GM19452 (cell line): Measurements from ENCODE around the gene CAMSAP1.

Experiments
- ATAC-seq: cut with Tn5 transposase; IDR thresholded peaks from one replicate; pipeline ENCODE4 v1.9.1; 2021; ENCODE audit not compliant: unreplicated experiment

The CAMSAP1 gene

DNA sequence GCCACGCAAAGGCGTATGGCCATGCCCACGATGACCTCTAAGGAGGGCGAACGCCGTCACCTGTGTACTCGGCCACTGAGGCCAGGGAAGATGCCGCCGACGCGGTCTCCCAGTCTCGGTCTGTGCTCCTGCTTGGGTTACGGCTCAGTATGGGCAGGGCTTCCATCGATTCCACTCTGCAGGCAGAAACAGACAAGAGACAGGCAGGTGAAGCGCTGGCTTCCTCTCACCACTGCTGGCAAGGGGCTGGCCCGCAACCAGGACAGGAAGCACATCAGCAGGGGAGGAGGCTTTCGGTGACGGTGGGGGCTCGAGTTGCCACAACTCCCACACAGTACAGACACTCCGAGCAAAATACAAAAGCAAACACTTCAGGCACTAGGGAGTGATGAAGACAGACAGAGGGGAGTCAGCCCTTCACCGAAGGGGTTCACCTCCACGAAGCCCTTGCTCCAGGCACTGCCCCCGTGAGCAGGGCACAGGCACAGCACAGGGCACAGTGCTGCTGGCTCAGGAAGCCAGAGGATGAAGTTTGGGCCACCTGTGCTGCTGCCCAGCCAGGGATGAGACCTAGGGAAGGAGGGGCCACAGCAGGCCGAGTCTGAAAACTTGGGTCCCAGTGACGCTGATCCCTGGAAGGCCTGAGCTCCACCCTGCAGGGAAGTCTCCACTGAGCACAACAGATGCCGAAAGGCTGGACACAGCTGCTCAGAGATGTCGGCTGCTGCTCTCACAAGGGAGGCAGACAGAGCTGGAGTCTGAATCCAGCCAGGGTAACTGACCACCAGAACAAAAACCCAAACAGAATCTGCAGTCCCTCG lies 91.3 kb downstream of the CAMSAP1 start:
- no peak for ATAC-seq

DNA sequence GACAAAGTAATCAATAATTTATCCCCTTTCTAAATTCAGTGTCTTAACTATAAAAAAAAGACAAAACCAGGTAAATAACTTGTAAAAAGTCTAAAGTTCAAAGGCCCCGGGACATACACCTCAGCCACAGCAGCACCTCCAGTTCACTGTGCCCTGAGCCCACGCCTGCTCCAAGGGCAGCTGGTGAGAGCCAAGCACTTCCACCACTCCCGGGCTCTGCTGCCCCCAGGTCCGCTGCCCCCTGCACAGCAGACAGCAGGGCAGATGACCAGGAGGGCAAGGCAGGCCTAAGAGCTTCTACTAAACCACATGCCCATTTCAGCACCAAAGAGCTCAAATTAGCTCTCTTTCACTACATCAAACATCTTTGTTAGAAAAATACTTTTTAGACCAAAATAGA lies 91.9 kb downstream of the CAMSAP1 start:
- ATAC-seq = no peak

DNA sequence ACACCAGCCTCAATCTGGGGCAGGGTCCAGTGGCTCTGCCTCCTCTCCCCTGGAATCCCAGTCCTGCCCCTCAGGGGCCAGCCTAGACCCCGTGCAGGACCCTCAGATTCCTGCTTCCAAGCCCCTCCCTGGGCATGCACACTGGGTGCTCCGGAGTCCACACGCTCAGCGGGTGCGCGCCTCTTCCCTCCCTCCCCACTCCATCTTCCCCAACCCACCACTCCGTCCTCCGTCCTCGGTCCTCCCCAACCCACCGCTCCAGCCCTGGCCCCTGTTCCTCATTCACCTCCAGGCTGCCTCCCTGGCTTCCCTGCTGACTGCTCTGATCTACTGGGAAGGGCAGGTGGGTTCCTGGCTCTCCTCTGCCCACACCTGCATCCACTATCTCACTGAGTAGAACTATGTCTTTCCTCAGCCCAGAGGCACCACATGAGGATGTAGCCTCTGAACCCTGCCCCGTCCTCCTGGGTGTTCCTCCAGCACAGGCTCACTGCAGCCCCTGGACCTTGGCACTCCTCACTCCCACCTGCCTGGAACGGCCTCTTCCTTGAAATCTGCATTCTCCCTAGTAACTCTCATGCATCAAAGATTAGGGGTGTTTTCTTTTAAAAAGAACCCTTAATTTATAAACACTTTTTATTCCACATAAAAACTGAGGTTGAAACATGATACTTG lies 92.8 kb downstream of the CAMSAP1 start:
- ATAC-seq = no peak

DNA sequence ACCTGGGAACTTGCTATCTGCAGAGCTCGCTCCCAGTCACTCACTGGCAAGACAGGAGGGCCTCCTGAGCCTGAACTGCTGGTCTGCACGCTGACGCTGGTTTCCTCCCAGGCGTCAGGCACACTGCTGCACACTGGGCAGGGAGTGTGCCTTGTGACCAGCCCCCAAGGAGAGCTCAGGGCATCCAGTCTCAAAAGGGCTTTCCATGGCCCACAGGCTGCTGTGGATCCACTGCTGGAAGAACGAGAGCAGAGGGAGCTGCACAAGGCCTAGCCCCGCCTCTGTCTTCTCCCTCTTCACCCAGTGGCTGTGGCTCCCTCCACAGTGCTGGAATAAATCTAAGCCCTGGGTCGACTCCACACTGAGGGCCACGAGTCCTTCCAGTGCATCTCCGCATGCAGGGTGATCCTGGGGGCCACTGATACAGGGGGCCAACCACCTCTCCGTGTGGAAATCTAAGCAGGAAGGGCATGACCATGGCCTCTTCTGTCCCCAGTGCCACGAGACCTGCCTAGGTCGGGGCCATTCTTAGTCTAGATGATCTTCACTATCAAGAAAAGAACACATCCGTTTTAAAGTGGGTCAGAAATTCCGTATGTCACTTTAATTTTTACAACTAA lies 93.6 kb downstream of the CAMSAP1 start:
- no peak for ATAC-seq

DNA sequence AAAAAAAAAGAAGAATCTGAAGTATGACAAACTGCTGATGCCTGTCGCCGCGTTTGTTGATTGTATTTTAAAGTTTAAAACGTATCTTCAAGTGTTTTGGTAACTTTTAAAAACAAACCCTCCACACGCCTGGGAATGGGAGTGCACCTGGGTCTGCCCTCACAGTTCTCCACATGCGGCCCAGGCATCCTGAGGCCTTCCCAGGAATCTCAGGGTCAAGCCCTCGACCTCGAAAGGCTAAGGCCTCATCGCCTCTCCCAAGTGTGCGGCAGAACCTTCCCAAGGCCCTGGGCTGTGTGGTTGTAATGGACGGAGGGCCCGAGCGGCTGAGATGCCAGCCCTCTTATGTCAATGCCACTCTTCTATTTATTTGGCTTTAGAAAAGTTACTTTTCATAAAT lies 94.4 kb downstream of the CAMSAP1 start:
- no peak for ATAC-seq

DNA sequence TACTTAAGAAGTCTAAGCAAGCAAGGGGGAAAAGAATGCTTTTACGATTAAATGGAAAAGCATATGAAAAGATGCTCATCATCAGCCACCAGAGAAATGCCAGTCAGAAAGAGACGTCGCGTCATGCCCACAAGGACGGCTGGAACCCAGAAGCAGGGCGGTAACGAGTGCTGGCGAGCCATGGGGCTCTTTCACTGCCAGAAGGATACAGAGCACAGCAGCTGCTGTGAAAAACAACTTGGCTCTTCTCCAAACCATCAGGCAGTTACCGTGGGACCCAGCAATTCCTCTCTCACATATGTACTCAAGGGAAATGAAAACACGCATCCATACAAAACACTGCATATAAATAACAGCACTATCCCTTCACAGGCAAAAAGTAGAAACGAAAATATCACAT lies 95.5 kb downstream of the CAMSAP1 start:
- ATAC-seq = no peak

DNA sequence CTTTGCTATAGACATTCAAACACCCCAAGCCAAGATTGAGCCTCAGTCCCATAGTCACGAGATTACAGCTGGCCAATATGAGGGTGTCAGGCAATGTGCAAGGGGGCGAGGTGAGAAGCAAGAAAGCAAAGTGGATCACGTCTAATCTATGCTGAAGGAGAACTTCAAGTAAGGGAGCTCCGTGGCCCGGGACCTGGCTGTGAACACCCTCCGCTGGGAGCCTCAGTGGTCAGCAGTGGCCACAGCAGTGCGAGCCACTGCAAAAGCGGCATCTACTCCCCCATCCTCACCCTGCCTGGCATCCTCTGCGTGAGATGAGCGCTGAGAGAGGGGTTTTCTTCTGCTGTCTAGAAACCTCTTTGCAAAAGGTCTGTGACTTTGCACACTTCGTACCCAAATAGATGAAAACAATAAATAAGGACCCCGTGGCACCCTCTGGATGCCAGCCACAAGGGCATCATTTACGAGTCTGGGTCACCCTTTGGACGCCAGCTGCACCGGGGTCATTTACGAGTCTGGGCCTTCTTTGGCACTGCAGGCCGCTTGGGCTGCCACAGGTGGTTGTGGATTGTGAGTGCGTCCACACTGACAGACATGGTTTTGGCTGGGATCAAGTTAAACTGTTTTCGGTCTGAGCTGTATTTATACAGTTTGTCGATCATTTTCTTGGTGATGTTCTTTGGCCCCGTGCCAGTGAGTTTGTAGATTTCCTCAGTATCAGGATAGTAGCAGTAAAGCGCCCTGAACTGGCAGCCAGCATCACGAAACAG lies 96.4 kb downstream of the CAMSAP1 start:
- no peak for ATAC-seq

DNA sequence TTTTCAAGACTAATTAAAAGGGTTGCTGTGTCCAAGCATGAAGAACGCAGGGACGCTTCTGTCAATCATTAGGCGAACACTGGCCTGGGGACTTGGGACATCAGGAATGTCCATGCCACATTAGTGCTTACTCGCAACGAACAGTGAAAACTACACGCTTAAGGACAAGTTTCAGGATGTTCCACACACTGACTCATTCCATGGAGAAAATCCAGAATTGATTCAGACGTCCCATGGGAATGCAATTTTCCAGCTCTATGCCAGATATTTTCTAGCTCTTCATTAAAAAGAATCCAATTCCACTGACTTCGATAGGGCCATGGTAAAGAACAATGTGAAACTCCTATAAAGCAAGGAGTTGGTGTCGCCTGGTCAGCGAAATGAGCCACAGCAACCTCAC lies 98.2 kb downstream of the CAMSAP1 start:
- no peak for ATAC-seq

DNA sequence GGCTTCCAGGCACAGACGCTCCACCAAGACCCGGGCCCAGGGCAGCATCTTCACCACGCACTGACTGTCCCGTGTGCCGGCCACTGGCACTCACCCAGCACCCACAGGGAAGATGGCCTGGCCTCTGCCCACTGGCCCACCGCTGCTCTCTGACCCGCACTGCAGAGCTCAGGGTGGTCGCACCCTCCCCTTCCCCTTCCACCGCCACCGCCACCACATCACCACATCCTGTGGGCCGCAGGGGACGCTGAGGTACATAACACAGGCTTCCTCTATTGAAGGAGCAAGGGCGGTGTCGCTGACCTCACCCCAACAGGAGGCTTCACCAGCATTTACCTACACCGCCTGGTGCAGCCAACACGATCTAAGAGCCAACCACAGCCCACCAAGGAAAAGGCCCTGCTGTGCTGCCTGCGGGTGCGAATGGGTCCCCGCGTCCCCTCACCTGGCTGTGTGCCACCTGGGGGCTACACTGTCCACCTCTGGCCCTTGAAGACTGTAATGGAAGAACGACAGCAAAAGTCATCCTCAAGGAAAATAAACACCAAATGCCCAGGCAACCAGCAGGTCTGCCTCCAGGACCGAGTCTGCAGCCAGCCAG lies 101.8 kb downstream of the CAMSAP1 start:
- no peak for ATAC-seq

DNA sequence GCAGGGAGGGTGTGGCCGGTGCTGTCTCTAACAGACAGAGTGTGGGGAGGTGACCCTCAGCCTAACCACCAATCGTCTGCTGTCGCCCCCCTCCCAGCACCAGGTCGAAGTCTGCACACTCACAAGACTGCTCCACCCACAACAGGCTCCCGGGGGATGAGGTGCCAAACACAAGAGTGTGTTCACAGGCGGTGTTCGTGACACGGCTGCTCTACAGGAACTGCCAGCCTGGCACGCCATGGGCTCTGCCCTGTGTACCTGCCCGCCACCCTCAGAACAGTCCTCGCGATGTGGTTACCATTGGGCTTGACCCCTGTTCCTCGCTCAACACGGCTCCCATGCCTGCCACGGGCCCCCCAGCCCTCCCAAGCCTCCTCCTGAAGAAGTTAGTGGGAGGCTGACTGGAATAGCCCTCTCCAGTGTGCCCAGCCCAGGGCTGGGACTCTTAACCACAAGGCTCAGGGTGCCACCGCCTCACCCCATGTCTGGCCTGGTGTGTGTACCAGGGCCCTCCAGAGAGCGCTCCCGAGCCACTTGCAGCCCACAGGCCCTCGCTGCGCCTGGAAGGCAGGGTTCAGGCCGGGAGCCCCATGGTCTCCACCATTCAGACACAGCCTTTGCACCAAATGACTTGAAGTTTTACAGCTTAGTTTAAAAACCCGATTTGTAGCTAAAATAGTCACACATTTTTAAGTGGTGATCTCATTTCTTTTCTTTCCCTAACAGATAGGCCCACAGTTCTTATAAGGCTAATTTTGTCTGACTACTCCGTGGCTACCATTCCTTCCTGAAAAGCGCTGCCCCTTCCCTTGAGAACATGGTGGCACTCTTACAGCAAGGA lies 102.5 kb downstream of the CAMSAP1 start:
- no peak for ATAC-seq

DNA sequence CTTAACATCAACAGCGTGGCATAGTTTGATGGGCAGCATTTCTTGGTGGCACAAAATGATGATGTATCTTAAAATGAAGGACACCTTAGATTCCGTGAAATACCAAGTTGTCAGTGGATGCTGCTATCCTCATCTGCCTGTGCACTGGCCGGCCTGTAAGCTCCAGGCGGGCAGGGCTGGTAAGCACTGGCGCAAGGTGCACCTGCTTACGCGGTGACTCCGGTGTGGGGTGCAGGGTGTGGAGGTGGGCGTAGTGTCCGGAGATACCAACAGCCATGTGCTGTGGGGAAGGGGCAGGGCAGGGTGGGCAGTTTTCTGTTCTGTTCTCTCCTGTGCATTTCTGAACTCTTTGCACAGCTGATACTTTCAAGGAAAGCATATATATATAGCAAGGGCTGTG lies 103.9 kb downstream of the CAMSAP1 start:
- no peak for ATAC-seq

DNA sequence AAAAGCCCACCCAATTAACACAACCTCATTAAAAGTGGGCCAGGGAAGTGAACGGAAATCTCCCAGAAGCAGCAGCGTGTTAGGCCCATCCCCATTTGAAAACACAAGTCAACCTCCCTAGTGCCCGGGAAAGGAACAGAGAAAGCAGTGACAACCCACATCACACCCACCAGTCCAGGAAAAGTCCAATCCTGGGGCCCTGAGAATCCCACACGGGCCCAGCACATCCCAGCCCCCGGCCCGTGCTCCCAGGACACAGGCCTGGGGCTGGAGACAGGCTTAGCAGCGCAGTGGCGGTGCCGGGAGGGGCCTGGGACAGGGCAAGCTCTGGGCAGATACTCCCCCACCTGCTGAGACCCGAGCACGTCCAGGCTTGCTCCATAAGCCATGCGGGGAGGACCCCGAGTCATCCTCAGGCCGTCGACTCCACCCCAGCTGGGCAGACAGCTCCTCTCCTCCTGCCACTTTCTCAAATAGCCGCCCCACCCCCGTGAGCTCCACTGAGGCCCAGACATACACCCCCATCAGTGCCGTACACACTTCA lies 104.4 kb downstream of the CAMSAP1 start:
- ATAC-seq = no peak

DNA sequence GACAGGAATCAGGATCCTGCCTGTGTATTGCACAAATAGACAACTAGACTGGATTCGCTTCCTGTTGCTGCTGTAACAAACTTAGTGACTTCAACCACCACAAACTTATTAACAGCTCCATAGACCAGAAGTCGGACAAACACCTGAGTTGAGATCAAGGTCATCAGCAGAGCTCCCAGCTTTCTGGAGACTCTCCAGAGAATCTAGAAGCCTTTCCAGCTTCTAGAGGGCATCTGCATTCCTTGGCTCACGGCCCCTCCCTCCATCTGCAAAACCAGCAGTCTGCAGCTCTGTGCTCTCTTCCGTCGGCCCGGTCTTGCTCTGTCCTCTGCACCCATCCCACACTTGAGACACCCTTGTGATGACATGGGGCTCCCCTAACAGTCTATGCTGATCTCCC lies 106.3 kb downstream of the CAMSAP1 start:
- ATAC-seq = no peak

DNA sequence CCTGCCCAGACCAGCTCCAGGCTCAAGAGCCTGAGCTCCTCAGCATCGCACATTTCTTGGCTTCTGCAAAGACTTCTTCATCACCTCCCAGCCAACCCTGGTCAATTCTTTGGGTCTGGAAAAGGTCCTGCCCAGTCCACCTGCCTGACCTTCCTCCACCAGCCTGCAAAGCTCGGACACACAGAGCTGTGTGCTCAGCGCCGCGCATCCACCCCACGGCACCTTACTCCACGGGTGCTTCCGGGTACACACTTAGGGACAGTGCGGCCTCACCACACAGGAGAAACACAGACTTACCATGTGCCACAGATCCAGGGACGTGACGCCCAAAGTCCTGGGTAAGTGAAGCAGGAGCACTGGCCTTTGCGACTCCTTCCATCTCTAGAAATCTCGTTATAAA lies 108.1 kb downstream of the CAMSAP1 start:
- no peak for ATAC-seq

DNA sequence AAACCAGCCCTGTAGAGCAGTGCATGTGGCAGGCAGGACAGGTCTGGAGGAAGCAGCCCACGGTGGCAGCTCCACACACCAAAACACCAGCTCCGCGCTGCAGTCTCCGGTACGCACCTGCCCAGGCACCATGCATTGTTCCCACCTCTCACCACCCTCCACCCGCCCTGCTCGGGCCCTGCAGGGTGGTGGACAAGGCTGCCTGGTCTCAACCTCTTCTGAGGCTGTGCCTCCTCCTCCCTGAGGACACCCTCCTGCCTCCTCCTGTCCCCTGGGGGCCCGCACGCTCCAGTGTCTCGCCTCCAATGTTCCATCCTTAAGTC lies 109.1 kb downstream of the CAMSAP1 start:
- no peak for ATAC-seq

DNA sequence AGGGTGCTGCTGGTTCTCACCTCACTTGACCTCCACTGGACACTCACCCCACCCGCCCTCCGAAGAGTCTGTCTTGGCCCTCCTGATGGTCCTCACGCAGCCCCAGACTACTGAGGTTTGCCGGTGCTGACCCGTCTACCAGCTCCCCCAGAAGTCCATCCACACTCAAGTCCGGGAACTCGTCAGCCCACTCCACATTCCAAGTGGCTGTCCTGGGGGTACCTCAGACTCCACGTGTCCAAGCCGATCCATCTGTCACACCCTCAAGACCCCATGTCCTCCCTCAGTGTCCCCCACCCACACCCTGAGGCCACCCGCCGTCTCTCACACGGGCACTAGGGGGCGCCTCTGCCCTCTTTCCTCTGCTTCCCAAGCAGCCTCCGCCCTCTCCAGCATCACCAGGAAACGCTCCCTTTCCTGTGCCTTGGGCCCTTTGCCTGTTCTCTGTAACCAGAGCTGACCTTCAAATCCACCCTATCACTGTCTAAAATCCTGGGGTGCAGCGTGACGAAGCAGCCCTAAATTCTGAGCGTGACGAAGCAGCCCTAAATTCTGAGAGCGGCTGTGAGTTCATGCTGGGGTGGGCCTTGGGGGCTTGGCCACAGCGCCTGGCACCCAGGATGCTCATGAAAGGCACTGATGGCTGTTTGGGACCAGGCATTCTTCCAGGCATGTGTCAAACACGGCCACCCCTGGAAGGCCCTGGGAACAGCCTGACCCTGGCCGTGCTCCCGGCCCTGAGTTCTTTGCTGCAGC lies 109.7 kb downstream of the CAMSAP1 start:
- no peak for ATAC-seq

DNA sequence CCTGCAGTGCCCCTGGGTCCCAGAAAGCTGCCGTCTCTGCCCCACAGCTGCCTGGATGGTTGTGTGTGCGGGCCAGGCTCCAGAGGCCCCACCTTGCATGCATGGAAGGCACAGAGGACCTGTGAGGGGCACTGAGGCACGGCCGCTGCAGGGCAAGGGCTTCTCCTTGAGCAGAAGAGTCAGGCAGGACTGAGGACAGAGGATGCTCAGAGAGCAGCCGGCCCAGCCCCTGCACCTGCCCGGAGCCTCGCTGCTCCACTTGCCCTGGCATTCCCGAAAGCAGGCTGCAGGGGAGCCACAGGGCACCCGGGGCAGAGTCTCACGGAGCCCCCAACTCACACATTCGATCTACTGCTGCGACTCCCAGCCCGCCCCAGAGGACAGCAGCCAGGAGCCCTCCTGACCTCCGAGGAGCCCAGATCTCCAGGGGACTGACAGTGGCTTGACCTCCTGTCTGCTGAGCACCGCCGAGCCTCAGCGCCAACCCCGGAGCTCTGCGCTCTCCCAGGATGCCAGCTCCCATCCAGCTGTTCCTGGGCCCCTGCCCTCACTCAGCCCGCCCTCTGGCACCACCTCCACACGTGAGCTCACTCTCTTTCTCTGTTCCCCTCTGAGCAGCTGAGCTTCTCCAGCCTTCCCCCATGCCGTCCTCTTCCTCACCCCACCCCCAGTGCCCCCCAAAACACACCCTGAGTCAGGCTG lies 110.4 kb downstream of the CAMSAP1 start:
- no peak for ATAC-seq

DNA sequence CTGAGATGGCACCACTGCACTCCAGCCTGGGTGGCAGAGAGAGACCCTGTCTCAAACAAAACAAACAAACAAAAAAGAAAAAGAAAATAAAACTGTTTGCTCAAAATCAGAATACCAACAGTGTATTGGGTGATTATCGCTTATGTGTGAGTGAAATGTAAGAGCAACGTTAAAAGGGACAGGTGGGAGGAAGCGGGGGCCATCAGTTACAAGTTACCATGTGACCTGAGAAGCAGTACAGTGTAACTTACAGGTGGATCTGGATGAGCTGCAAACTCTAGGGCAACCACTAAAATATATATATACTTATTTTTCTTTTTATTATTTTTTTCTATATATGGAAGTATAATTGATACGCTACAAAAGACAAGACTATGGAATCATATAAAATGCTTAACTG lies 112.0 kb downstream of the CAMSAP1 start:
- ATAC-seq = no peak
